KOPT-K1 (cell line): ENCODE measurements around the gene VPS51.
A peak's percentile ranks its signal among the peaks of the same experiment; 100 is the strongest.

Experiments
- H3K27ac ChIP-seq: fragments of 200-600 bp; sonication (generic); 2 replicates; pipeline ENCODE4 v1.5.1; 2016; ENCODE audit warnings: antibody characterized with exemption, mild to moderate bottlenecking, low read depth, low read length; ENCODE audit not compliant: poor library complexity, severe bottlenecking
- H3K36me3 ChIP-seq: fragments of 200-600 bp; sonication (generic); 2 replicates; pipeline ENCODE4 v1.5.1; 2017; ENCODE audit warnings: antibody characterized with exemption, mild to moderate bottlenecking, low read length, moderate library complexity; ENCODE audit not compliant: insufficient read depth
- H3K9me3 ChIP-seq: fragments of 200-600 bp; sonication (generic); 2 replicates; pipeline ENCODE4 v1.5.1; 2017; ENCODE audit warnings: antibody characterized with exemption, low read length, mild to moderate bottlenecking; ENCODE audit not compliant: insufficient read depth, poor library complexity, severe bottlenecking

Gene VPS51

GRCh38 chr11:65129649-65130441, 33.8 kb downstream of the VPS51 start:
- H3K27ac ChIP-seq, result no peak overlapping the region
- H3K36me3 ChIP-seq, result peaks cover 82% of the 10 kb centered on the region
- H3K9me3 ChIP-seq, result no peaks in the 10 kb centered on the region

GRCh38 chr11:65130631-65131416, 34.8 kb downstream of the VPS51 start:
- peaks cover 73% of the 10 kb centered on the region for H3K36me3 ChIP-seq
- H3K27ac ChIP-seq, result no peak overlapping the region
- no peaks in the 10 kb centered on the region for H3K9me3 ChIP-seq

GRCh38 chr11:65131417-65131776, 35.4 kb downstream of the VPS51 start:
- Histone ChIP-seq H3K9me3 (no peaks in the 10 kb centered on the region), H3K27ac (no peak overlapping the region), H3K36me3 (peaks cover 67% of the 10 kb centered on the region)

DNA sequence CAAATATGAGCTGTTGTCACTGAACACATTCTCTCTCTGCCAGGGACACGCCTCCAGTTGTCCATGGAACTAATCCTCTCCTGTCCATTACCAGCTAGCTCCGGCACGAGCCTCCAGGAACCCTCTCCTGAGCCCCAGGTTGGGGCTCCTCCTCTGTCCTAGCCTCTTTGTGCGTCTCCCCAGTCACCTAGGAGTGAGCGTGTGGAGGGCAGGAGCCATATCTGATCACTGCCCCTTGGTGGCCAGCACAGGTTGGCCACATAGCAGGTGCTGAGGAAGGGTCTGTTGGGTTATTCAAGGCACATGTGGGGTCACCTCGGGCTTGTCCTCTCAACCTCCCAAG, 35.9 kb downstream of the VPS51 start:
- no peak overlapping the region for H3K27ac ChIP-seq
- no peaks in the 10 kb centered on the region for H3K9me3 ChIP-seq
- peaks cover 62% of the 10 kb centered on the region for H3K36me3 ChIP-seq

GRCh38 chr11:65132238-65132987, 36.4 kb downstream of the VPS51 start:
- peaks cover 57% of the 10 kb centered on the region for H3K36me3 ChIP-seq
- H3K27ac ChIP-seq, result no peak overlapping the region
- no peaks in the 10 kb centered on the region for H3K9me3 ChIP-seq

DNA sequence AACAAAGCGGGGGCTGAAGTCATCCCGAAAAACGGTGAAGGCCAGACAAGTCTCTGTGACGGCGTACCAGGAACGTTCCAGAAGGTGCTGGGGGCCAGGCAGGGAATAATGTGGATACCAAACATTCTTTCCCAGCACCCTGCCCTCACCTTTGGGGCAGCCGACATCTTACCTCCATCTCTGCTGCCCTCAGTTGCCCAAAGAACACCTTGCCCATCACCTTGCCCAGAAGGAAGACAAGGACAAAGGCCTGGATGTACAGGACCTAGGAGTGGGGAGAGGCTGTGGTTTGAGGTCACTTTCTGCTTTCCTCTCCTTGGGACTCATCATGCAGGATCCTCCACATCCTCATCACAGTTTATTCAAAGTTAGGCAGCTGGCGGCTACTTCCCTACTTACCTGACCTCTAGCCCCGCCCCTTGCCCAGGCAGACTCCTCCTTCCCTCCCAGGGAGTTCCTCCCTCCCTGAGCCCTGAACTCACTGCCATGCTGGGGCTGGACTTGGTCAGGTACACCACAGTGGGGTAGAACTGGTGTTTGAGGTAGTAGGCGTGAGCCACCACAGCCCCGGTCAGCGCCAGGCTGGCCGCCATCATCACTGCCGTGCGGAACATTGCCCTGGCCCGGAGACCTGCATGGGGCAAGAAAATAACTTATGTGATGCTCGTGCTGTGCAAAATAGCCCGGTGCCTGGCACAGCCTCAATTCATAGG, 37.1 kb downstream of the VPS51 start:
- H3K27ac ChIP-seq, result peak overlapping the region; percentile 92
- no peaks in the 10 kb centered on the region for H3K9me3 ChIP-seq
- peaks cover 49% of the 10 kb centered on the region for H3K36me3 ChIP-seq

GRCh38 chr11:65133724-65134123, 37.7 kb downstream of the VPS51 start:
- H3K9me3 ChIP-seq, result no peaks in the 10 kb centered on the region
- H3K27ac ChIP-seq, result peak overlapping the region; percentile 92
- peaks cover 44% of the 10 kb centered on the region for H3K36me3 ChIP-seq

DNA sequence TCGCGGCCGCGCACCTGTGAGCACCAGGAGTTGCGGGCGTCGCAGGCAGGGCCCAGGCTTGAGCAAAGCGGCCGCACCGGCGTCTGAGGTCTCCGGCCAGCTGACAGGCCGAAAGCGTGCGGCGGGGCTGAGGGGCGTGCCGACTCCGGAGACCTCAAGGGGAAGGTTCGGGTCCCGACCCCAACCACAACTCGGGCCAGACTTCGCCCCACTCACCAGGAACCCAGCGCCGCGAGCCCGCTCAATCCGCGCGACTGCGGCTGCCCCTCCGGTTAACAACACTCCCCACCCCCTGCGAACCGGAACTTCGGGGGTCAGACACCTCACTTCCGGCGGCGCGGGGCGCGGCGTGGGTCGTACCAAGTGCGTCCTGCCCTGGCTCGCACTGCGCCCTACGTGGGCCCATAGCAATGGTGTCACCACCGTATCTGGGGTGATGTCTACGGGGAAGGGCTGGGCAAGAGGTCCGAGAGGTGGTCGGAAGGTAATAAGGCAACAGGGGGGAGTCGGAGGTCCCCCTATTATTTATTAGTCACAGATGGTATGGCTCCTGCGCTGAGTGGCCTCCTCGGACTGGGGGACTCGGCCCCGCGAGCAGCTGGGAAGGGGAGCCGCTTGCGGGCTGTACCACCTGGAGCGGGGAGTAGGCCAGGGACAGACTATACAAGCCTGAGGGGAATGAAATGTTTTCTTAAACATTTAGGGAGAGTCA, 38.4 kb downstream of the VPS51 start, which contains the start of gene SYVN1:
TSS of gene SYVN1 (minus strand) at position 280 of the 712 bp plus-strand sequence. CDS start 918 bp downstream, outside the sequence.
- peaks cover 37% of the 10 kb centered on the region for H3K36me3 ChIP-seq
- H3K9me3 ChIP-seq, result no peaks in the 10 kb centered on the region
- H3K27ac ChIP-seq, result peak within 1 kb of the TSS; percentile 92

- Histone ChIP-seq H3K27ac (peak overlapping the region; percentile 92), H3K9me3 (no peaks in the 10 kb centered on the region), H3K36me3 (peaks cover 30% of the 10 kb centered on the region)
These were observed 39.1 kb downstream of the VPS51 start for GRCh38 chr11:65134952-65135632.

- Histone ChIP-seq H3K9me3 (no peaks in the 10 kb centered on the region), H3K27ac (peak overlapping the region; percentile 92), H3K36me3 (peaks cover 24% of the 10 kb centered on the region)
These were observed 39.7 kb downstream of the VPS51 start for GRCh38 chr11:65135633-65136145.

- Histone ChIP-seq H3K9me3 (no peaks in the 10 kb centered on the region), H3K36me3 (peaks cover 15% of the 10 kb centered on the region), H3K27ac (no peak overlapping the region)
These were observed 40.6 kb downstream of the VPS51 start for GRCh38 chr11:65136515-65137096.

GRCh38 chr11:65141896-65142494, 46.0 kb downstream of the VPS51 start:
- H3K9me3 ChIP-seq, result no peaks in the 10 kb centered on the region
- H3K27ac ChIP-seq, result no peak overlapping the region
- no peaks in the 10 kb centered on the region for H3K36me3 ChIP-seq
